HG03354 (cell line): ENCODE results near the gene PPP4R2.
"Not testable (repeated sequence)": the region's sequence is repeated elsewhere in the genome, so short reads cannot be mapped to it uniquely, and the experiment has no call there.

Experiments used
- ATAC-seq: cut with Tn5 transposase; IDR thresholded peaks from one replicate; pipeline ENCODE4 v1.9.1; 2021; ENCODE audit warnings: mild to moderate bottlenecking; ENCODE audit not compliant: unreplicated experiment, poor library complexity, severe bottlenecking

PPP4R2 gene

DNA sequence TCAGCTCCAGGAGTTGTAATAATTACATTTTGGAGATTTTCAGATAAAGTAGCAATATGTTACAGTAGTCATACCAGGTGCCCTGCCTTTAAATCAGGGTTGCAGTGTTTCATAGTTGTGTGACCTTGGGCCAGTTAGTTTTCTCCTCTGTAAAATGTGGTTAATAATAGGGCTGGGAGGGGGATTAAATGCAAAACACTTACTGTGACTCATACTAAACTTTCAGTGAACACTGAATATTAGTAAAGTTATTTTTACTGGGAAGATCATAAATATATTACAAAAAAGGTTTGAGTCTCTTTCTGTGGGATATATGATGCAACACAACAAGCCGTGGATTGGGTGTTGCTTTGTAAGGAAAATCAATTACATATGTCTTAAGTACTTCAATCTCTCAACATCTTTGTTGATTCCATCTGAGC is 63.7 kb downstream of the PPP4R2 start:
- no peak for ATAC-seq

- ATAC-seq = no peak
These were observed 64.8 kb downstream of the PPP4R2 start, which contains the start of gene EBLN2 for GRCh38 chr3:73061416-73061815. Gene EBLN2 (plus strand): TSS chr3:73061659. CDS start chr3:73062082, 423 bp downstream.

DNA sequence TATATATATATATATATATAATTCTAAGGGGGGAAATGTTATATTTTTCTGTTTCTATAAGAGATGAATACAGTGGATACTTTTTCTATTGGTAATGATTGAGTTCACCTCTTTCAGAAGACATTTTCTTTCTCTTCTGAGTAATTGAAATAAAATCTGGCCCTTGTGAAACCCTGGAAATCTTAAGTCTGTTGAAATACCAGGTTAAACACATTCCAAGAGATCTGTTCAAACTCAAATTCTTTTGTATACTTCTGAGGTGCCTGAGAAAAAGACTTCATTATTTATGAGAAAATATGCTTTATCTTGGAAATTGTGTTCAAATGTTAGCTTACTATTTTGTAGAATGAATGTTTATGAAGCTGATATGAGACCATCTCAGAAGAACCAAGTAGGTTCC is 69.6 kb downstream of the PPP4R2 start:
- not testable (repeated sequence) for ATAC-seq

DNA sequence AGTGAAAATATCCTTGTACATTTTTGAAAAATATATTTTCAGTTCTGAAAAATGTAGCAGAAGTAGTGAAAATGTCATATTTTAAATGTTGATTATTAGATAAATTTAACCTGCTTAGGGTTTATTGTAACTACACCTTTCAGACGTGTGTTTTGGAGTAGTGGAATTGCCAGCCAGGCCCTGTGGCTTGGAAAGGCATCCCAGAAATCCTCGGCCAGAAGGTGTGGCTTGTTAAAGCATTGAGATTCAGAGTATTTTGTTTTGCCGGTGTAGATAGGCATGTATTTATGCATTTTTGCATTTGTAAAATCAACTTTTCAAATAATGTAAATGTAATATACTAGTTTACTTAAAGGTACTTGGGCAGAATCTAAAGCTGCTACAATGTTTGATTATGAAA is 71.8 kb downstream of the PPP4R2 start:
- no peak for ATAC-seq

GRCh38 chr3:73069187-73069586 is 72.6 kb downstream of the PPP4R2 start:
- no peak for ATAC-seq

DNA sequence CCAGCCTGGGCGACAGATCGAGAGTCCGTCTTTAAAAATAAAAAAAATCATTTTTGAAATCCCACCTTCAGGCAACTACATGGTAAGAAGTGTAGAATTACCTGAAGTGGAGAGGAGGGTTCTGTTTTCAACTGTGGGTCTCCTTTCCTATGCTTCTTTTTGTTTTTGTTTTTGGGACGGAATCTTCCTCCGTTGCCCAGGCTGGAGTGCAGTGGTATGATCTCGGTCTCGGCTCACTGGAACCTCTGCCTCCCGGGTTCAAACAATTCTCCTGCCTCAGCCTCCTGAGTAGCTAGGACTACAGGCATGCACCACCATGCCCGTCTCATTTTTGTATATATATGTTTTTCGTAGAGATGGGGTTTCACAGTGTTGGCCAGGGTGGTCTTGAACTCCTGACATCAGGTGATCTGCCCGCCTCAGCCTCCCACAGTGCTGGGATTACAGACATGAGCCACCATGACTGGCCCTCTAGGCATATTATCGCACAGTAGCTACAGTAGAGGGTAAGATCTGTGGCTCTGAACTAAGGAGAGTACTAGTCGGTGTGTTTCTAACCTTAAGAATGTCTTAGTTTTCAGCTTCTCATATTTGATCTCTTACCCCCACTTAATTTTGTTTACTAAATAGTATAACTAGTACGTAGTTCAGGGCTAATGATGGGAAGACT is 73.3 kb downstream of the PPP4R2 start:
- no peak for ATAC-seq

DNA sequence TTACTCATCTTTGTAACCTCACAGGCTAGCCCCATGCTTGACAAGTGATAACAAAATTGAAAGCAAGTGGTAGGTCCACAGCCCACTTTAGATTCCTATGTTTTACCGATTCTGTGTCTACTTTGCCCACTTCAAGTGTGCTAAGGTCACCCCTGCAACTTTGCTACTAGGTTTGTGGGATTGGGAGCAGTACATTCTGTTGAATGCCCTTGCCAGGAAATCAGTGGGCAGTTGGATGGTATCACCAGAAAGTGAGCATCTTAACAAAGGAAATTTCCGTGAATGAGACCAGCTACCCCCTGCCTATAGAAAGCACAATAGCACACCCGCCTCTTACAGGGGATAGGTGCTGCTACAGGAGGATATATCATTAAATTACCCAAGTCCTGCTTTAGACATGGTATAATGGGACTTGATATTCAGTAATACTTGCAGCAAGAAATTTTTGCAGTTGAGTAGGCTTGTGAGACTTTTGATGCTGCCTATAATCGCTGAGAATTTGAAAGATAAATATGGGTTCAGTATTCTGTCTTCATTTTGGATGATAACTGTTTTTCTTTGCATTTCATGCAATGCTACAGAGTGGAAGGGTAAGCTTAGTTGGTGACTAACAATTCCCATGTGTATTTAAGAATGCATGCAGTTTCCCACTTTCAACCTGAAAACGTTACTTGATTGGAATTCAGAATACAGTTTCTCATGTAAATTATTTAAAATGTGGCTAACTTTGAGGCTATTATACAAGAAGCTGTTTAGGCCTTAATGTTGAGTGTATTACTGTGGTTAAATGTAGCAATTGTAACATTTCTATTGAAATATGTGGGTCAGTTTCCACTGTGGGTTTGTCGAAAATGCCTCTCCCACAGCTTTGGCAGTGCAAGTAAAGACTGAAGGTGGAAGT is 74.3 kb downstream of the PPP4R2 start:
- ATAC-seq = no peak

DNA sequence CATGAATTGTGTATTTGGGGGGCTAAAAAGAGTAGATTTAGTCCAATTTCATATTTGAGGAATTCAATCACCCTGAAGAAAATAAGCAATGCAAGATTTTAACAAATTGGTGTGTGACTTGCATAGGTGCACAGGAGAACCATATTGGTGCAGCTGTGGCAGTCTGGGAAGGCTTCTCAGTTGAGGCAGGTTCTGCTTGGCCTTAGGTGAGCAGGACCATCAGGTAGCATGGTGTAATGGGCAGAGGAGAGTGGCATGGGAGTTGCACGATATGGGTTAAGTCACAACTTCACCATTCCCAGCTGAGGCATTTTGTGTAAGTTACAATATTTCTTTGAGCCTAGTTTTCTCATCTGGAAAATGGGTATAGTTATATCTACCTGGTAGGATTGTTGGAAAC is 75.3 kb downstream of the PPP4R2 start:
- ATAC-seq = no peak

DNA sequence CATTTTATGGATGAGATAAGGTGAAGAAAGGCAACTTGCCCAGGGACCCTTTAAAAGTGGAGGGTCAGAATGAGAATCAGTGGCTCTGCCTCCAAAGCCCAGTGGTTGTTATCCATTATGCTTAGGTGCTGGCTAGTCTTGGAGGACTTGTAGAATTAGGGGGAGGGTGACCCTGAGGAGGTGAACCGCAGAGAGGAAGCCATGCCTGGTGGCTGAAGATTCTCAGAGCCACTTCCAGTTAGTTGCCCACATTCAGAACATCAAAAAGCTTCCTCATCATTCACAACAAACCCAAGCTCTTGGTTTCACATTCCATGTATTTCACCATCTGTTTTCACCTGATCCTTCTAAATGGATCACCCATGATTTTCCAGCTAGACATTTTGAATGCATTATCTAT is 76.0 kb downstream of the PPP4R2 start:
- ATAC-seq = no peak

GRCh38 chr3:73073091-73073707 is 76.6 kb downstream of the PPP4R2 start:
- no peak for ATAC-seq

DNA sequence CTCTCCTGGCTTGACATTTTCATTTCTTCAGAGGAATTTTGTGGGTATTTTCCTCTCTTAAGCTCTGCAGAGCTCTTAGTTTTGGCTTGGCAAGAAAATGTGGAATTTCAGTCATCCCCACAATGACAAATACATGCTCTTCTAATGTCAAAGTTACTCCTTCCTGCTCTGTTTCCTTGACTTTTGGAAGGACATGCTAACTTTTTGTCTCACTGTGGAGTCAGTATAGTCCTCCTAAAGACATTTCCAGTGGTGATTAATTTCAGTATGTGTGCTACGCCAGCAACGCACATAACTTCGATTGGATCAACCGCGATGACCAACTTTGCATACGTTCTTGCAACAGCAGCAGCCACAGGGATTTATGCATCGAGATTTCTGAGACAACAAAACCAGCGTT is 78.2 kb downstream of the PPP4R2 start:
- no peak for ATAC-seq

DNA sequence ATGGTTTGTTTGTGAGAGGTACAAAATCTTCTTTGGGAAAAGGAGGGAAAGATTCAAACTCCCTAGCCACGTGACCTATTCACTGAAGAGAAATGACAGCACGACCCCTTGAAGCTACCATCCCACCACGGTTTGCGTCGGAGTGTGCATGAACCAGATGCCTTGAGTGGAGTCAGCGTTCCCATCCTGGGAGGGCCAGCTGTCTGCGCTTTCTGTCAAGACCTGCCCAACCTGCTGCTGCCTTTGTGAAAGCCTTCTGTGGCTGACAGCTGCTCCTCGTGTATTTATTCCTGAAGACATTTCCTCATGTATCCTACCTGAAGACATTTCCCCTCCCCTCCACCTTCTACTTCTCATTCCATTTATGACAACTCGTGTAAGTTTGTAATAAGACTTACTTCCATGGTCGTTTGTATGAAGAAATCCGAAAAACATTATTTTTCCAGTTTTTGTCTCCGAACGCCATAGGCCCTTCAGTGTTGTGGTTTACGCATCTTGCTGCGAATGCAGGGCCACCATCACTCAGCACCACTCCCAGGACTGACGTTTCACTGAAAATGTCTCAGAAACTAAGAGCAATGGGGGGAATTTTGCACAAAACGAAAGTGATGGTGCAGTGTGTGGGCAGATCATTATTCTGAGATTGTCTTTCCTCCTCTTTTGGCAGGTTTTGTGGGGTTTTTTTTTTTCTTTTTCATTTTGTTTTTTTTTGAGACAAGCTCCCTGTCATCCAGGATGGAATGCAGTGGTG is 83.8 kb downstream of the PPP4R2 start:
- no peak for ATAC-seq

GRCh38 chr3:73081140-73081539 is 84.5 kb downstream of the PPP4R2 start:
- no peak for ATAC-seq

DNA sequence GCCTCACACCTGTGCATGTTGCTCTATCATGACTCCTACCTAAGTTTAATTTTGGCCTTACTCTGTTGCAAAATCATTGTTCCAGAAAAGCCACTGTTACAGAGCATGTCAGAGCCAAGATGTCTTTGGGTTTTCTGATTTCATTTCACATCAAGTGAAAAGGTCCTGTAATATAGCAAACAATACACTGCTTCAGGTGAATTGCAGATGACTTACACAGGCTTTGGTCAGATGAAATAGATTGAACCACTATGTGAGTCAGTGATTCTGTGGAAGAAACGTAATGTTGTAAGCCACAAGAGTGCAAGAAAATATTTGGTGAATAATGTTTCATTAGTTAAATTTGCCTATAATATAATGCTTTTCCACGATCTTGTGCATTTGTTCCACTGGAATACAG is 87.6 kb downstream of the PPP4R2 start:
- ATAC-seq = no peak

GRCh38 chr3:73086071-73086494 is 89.5 kb downstream of the PPP4R2 start:
- ATAC-seq = peak; percentile 55

DNA sequence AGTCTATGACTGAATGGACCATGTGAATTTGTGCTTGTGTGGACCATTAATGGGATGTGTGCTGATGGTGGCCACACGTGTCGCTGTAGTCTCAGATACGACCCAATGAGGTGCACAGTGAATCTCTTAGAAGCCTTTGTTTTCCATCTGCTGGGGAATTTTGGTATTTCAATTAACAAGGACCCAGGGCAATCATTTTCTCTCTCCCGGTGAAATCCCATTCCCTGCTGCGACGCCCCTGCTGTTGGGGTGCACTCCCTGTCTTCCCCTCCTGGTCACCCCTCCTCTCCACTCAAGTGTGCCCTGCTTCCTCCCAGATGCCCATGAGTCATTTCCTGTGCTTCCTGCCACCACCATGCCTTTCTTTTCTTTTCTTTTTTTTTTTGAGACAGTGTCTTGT is 97.5 kb downstream of the PPP4R2 start:
- no peak for ATAC-seq

- ATAC-seq = no peak
These were observed 98.3 kb downstream of the PPP4R2 start for GRCh38 chr3:73094951-73095350.

DNA sequence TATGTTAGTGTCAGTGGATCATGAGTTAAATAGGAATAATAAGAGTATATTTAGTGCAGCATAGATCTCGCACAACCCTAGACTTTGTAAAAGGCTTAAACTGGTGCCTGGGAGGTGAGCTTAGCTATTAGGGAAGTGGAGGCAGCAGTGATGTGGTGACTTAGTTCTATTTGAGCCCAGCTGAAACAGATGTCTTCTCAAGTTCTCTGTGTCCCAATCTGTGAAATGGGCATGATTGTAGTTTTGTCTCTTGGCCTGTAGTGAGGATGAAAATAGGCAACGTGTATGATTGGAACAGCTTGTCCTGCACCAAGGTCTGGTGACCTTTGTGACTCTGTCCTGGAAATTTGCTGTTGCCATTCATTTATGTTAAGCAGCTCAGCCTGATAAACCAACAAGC is 99.6 kb downstream of the PPP4R2 start:
- ATAC-seq = no peak

DNA sequence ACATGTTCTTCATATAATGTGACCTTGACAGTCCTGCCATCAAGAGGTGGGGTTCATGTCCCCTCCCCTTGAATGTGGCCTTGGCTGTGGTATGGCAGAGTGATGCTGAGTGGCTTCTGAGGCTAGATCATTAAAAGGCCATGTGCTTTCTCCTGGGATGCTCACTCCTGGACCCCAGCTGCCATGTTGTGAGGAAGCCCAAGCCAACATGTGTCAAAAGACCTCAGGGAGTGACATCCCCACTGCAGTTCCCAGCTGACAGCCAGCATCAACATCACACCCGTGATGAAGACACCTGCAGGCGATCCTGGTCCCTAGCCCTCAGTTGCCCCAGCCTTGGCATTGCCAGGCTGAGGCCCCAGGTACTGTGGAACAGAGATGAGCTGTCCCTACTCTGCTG is 101.4 kb downstream of the PPP4R2 start:
- ATAC-seq = no peak

GRCh38 chr3:73098873-73099272 is 102.3 kb downstream of the PPP4R2 start:
- no peak for ATAC-seq
